H1 (cell line): ENCODE results near the gene TDO2. TPM values are rescaled to one million over a fixed set of nuclear protein-coding genes. Genes with fewer than 3 reads are reported as not detected.

Experiments used
- JUN ChIP-seq: IDR thresholded peaks from 2 replicates; pipeline ENCODE4 v1.6.1; 2011; ENCODE audit warnings: low read depth, mild to moderate bottlenecking, improper control_type of control experiment, low read length
- KDM5A ChIP-seq: fragments of 200-600 bp; IDR thresholded peaks from 2 replicates; pipeline ENCODE4 v1.7.1; 2012; ENCODE audit warnings: mild to moderate bottlenecking, low read length, inconsistent platforms, mixed read lengths
- MAFK ChIP-seq: IDR thresholded peaks from 2 replicates; pipeline ENCODE4 v1.6.1; 2012; ENCODE audit warnings: low read depth, mild to moderate bottlenecking, improper control_type of control experiment, low read length
- POU5F1 ChIP-seq: IDR thresholded peaks from 2 replicates; pipeline ENCODE4 v1.6.1; 2011; ENCODE audit warnings: low read depth, mild to moderate bottlenecking, low read length, moderate library complexity
- RNF2 ChIP-seq: fragments of 200-900, 300-1000 bp; sonication (generic); IDR thresholded peaks from 2 replicates; pipeline ENCODE4 v1.7.1; 2016; ENCODE audit warnings: borderline replicate concordance, low read depth, mild to moderate bottlenecking, antibody characterized with exemption, low read length; ENCODE audit not compliant: poor library complexity, severe bottlenecking; ENCODE audit errors: missing control alignments
- SRF ChIP-seq: IDR thresholded peaks from 2 replicates; pipeline ENCODE4 v1.6.1; 2011; ENCODE audit warnings: mild to moderate bottlenecking, low read depth, low read length, moderate library complexity
- TAF7 ChIP-seq: optimal IDR thresholded peaks from 2 replicates; pipeline ENCODE3; 2011; ENCODE audit warnings: low read depth, mild to moderate bottlenecking, inconsistent platforms, low read length, moderate library complexity, borderline replicate concordance
- ZNF274 ChIP-seq: IDR thresholded peaks from 2 replicates; pipeline ENCODE4 v1.7.0; 2012; ENCODE audit warnings: low read length, borderline replicate concordance; ENCODE audit errors: extremely low read depth
- polyA plus RNA-seq, 7 experiments: library from polyadenylated mRNA; depleted of rRNA in 3 of 7; stranded (reverse) in 5 of 7; unstranded in 2 of 7; fragments of >200 nt in 5 of 7; fragments of 200-250 nt in 2 of 7; gene quantifications; 1 replicate in 5 of 7; 2 replicates in 1 of 7; 4 replicates in 1 of 7; pipeline versions ENCODE4 v1.2.1 to v1.2.3, GENCODE V29; 2011 to 2013; ENCODE audit warnings: missing spikeins in 2 of 7, mixed read lengths in 2 of 7
- total RNA-seq: library from RNA; stranded (reverse); fragmentation: NEBNext Ultra II Directional; extraction: Animal tissue kit (Norgen Biotek cat#: 25700); gene quantifications from 2 replicates; pipeline ENCODE4 v1.2.1, GENCODE V29; 2021
- TF ChIP-seq, protein P1 (sequence below): IDR thresholded peaks from 2 replicates; pipeline ENCODE4 v1.6.1; 2011; ENCODE audit warnings: low read length, improper control_type of control experiment
- TF ChIP-seq, protein P2 (sequence below): IDR thresholded peaks from 2 replicates; pipeline ENCODE4 v1.6.1; 2011; ENCODE audit warnings: low read depth, mild to moderate bottlenecking, low read length; ENCODE audit not compliant: insufficient read depth
- TF ChIP-seq, protein P3 (sequence below): IDR thresholded peaks from 2 replicates; pipeline ENCODE4 v1.6.1; 2012; ENCODE audit warnings: inconsistent platforms

TDO2 gene
- total and polyA plus RNA-seq, 2 of the 8 experiments (the other 6 are each of a cell fraction or from before 2014, with no cell fraction given): 0.03 TPM; not detected in 1

DNA sequence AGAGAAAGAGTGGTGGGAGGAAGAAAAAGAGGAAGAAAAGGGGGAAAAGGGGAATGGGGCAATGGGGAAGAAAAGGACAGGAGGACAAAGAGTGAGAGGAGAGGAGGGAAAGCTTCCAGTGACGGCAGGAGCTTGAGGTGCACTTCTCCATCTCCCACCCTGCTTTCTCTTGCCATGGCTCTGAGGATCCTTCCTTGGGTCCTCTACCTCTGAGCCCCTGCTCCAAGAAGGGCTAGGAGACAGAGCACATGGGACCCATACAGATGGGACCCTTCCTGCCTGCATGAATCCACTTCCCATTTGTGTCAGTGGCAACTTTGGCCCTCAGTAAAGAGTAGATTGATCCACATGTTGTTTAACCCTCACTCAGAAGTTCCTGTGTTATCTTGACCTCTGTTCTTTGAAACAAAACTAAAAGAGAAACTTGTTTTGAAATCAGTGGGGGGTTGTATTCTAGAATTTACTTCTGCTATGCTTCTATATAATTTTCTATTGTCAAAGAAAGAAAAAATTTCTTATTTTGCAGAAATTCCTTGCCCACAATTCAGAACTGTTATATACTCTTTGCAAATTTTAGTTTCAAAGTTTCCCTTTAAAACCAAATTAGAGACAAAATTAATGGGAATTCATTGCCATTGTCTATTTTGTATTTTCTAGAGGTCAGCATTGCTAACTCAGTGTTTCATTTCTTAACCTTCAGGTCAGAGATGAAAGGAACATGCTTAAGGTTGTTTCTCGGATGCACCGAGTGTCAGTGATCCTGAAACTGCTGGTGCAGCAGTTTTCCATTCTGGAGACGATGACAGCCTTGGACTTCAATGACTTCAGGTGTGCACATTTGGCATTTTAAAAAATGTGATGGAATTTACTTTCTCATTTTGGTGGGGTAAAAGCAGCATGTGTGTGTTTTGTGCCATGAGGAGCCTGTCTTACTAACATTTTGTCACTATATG, 5.0 kb downstream of the TDO2 start (continued):
- no peak for TF ChIP-seq TAF7
- TF ChIP-seq JUN: no peak
- TF ChIP-seq, protein P1, sequence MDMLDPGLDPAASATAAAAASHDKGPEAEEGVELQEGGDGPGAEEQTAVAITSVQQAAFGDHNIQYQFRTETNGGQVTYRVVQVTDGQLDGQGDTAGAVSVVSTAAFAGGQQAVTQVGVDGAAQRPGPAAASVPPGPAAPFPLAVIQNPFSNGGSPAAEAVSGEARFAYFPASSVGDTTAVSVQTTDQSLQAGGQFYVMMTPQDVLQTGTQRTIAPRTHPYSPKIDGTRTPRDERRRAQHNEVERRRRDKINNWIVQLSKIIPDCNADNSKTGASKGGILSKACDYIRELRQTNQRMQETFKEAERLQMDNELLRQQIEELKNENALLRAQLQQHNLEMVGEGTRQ: no peak
- TF ChIP-seq, protein P2, sequence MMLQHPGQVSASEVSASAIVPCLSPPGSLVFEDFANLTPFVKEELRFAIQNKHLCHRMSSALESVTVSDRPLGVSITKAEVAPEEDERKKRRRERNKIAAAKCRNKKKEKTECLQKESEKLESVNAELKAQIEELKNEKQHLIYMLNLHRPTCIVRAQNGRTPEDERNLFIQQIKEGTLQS: no peak
- TF ChIP-seq MAFK: no peak
- TF ChIP-seq KDM5A: no peak
- TF ChIP-seq POU5F1: no peak
- TF ChIP-seq, protein P3, sequence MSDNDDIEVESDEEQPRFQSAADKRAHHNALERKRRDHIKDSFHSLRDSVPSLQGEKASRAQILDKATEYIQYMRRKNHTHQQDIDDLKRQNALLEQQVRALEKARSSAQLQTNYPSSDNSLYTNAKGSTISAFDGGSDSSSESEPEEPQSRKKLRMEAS: no peak
- TF ChIP-seq SRF: no peak
- no peak for TF ChIP-seq RNF2
- TF ChIP-seq ZNF274: no peak
